DOHH2 (cell line): ENCODE data around the gene RASGEF1C.

Experiments
- H3F3A ChIP-seq: fragments of 200-600 bp; sonication (generic), shearing (Covaris generic); 2 replicates; pipeline ENCODE4 v1.6.0; 2016; ENCODE audit warnings: antibody characterized with exemption, mild to moderate bottlenecking; ENCODE audit not compliant: control insufficient read depth, insufficient read depth
- H3K27ac ChIP-seq: fragments of 200-600 bp; sonication (generic); 2 replicates; pipeline ENCODE4 v1.5.1; 2014; ENCODE audit warnings: low read depth, mild to moderate bottlenecking, low read length, moderate library complexity
- H3K27me3 ChIP-seq: fragments of 200-600 bp; sonication (generic); 2 replicates; pipeline ENCODE4 v1.6.1; 2014; ENCODE audit warnings: mild to moderate bottlenecking, low read length, mixed read lengths; ENCODE audit not compliant: control insufficient read depth
- H3K36me3 ChIP-seq: fragments of 200-600 bp; sonication (generic); 2 replicates; pipeline ENCODE4 v1.6.1; 2014; ENCODE audit warnings: mild to moderate bottlenecking, low read length, moderate library complexity, mixed read lengths; ENCODE audit not compliant: control insufficient read depth
- H3K4me1 ChIP-seq: fragments of 200-600 bp; sonication (generic); 2 replicates; pipeline ENCODE4 v1.6.1; 2014; ENCODE audit warnings: mild to moderate bottlenecking, low read length, mixed read lengths; ENCODE audit not compliant: control insufficient read depth
- H3K4me2 ChIP-seq: fragments of 200-600 bp; sonication (generic); 2 replicates; pipeline ENCODE4 v1.6.0; 2014; ENCODE audit warnings: mild to moderate bottlenecking, low read length, moderate library complexity
- H3K4me3 ChIP-seq: fragments of 200-600 bp; sonication (generic); 2 replicates; pipeline ENCODE4 v1.5.1; 2014; ENCODE audit warnings: mild to moderate bottlenecking, low read length, mixed read lengths
- H3K79me2 ChIP-seq: fragments of 200-600 bp; sonication (generic); 2 replicates; pipeline ENCODE4 v1.6.1; 2014; ENCODE audit warnings: mild to moderate bottlenecking, low read length, mixed read lengths; ENCODE audit not compliant: control insufficient read depth
- H3K9me2 ChIP-seq: fragments of 200-600 bp; sonication (generic); replicated peaks from 2 replicates; pipeline ENCODE4 v1.6.1; 2014; ENCODE audit warnings: mild to moderate bottlenecking, low read length, mixed read lengths; ENCODE audit not compliant: control insufficient read depth
- H3K9me3 ChIP-seq: fragments of 200-600 bp; sonication (generic); 2 replicates; pipeline ENCODE4 v1.6.1; 2014; ENCODE audit warnings: antibody characterized with exemption, low read length, mixed read lengths; ENCODE audit not compliant: control insufficient read depth, insufficient read depth
- H4K20me1 ChIP-seq: fragments of 200-600 bp; sonication (generic); 2 replicates; pipeline ENCODE4 v1.6.0; 2014; ENCODE audit warnings: low read depth, mild to moderate bottlenecking, antibody characterized with exemption, low read length, moderate library complexity; ENCODE audit not compliant: control insufficient read depth, insufficient read depth
- EZH2phosphoT487 ChIP-seq: fragments of 200-600 bp; sonication (generic); IDR thresholded peaks from 2 replicates; pipeline ENCODE4 v1.6.1; 2017; ENCODE audit warnings: borderline replicate concordance, mild to moderate bottlenecking, antibody characterized with exemption, low read length, moderate library complexity, mixed read lengths
- TF ChIP-seq, protein P1 (sequence below): fragments of 200-600 bp; sonication (generic); IDR thresholded peaks from one replicate; pipeline ENCODE4 v1.5.1; 2014; ENCODE audit warnings: antibody characterized with exemption, mild to moderate bottlenecking, low read depth, low read length; ENCODE audit not compliant: poor library complexity, severe bottlenecking

RASGEF1C gene

DNA sequence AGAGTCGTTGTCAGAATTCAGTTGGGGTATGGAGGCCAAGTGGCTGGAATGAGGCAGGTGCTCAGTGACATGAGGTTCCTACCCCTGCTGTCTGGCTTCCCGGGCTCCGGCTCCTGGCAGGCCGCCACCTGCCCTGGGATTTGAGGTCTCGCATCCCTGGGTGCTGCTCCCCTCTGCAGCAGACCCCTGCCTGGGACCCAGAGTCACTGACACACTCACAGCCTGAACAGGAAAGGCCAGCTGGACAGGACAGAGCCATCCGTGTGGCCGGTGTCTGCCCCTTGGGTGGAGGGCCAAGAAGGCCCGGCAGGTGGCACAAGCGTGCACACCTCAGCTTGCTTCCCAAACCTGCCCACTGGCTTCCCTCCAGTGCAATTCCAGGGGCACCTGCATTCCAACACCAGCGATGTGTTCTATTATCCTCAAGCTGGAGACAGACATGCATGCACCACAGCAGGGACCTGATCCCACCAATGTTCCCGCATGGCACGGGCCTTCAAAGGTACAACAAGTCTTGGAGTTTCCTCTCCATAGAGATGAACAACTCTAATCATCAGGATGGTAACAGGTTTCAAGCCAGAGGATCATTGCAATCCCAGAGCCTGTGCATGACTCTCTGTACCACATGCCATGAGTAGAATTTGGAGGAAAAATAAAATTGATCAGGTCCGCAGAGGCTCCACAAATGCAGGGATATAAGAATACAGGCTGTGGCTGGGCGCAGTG lies 91.8 kb downstream of the RASGEF1C start:
- H3K36me3 ChIP-seq = no peaks in the 10 kb centered on the region
- no peak overlapping the region for H3K4me2 ChIP-seq
- H3K79me2 ChIP-seq = no peaks in the 10 kb centered on the region

DNA sequence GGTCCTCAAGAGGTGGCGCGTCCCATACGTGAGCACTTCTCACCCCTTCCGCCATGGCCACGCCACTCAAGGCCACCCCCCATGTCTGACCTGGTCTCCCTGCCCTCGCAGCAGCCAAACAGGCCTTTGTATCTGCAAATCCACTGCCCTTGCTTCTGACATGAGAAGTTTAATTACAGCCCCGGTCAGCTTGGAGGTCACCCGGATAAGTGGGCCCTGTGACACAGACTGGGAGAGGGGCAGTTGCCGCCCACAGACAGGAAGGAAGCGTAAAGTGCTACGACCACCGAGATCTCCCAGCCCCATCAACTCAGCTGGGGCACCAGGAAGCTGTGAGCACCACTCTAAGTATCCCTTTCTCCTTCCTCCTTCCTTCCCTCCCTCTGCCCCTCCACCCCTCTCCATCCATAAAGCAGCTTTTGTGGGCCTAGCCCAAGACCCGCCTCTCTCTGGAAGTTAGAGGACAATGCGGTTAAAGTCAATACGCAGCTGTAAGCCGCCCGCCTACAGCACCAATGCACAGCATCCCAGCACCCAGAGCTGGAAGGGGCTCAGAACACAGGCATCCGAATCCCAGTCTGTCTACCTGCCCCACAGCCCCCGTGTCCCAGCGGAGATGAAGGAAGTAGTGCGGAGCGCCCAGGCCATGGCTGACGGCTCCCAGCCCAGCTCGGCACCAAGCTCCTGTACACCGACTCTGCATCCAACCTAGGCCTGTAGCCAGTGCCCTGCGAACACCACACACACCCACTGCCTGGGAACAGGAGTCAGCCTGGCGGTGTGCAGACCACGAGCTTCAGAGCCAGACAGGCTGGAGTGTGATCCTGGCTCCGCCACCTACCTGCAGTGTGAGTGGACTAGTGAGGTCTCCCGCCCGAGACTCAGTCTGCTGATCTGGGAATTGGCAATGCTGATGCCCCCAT lies 92.7 kb downstream of the RASGEF1C start:
- Histone ChIP-seq H3K27ac (no peak overlapping the region), H3K79me2 (no peaks in the 10 kb centered on the region), H3K9me2 (no peaks in the 10 kb centered on the region), H4K20me1 (no peaks in the 10 kb centered on the region), H3K36me3 (no peaks in the 10 kb centered on the region), H3F3A (no peaks in the 10 kb centered on the region), H3K4me1 (no peaks in the 10 kb centered on the region), H3K4me3 (no peak overlapping the region), H3K4me2 (no peak overlapping the region), H3K9me3 (no peaks in the 10 kb centered on the region), H3K27me3 (no peaks in the 10 kb centered on the region)
- TF ChIP-seq, protein P1, sequence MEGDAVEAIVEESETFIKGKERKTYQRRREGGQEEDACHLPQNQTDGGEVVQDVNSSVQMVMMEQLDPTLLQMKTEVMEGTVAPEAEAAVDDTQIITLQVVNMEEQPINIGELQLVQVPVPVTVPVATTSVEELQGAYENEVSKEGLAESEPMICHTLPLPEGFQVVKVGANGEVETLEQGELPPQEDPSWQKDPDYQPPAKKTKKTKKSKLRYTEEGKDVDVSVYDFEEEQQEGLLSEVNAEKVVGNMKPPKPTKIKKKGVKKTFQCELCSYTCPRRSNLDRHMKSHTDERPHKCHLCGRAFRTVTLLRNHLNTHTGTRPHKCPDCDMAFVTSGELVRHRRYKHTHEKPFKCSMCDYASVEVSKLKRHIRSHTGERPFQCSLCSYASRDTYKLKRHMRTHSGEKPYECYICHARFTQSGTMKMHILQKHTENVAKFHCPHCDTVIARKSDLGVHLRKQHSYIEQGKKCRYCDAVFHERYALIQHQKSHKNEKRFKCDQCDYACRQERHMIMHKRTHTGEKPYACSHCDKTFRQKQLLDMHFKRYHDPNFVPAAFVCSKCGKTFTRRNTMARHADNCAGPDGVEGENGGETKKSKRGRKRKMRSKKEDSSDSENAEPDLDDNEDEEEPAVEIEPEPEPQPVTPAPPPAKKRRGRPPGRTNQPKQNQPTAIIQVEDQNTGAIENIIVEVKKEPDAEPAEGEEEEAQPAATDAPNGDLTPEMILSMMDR = no peak
- no peak for TF ChIP-seq EZH2phosphoT487

More for the DNA sequence above, 91.8 kb downstream of the RASGEF1C start:
- H3K4me3 ChIP-seq = no peak overlapping the region
- no peaks in the 10 kb centered on the region for H4K20me1 ChIP-seq
- H3F3A ChIP-seq = no peaks in the 10 kb centered on the region
- no peak for TF ChIP-seq EZH2phosphoT487
- no peaks in the 10 kb centered on the region for H3K9me3 ChIP-seq
- no peak overlapping the region for H3K27ac ChIP-seq
- no peaks in the 10 kb centered on the region for H3K27me3 ChIP-seq
- H3K4me1 ChIP-seq = no peaks in the 10 kb centered on the region
- H3K9me2 ChIP-seq = no peaks in the 10 kb centered on the region

DNA sequence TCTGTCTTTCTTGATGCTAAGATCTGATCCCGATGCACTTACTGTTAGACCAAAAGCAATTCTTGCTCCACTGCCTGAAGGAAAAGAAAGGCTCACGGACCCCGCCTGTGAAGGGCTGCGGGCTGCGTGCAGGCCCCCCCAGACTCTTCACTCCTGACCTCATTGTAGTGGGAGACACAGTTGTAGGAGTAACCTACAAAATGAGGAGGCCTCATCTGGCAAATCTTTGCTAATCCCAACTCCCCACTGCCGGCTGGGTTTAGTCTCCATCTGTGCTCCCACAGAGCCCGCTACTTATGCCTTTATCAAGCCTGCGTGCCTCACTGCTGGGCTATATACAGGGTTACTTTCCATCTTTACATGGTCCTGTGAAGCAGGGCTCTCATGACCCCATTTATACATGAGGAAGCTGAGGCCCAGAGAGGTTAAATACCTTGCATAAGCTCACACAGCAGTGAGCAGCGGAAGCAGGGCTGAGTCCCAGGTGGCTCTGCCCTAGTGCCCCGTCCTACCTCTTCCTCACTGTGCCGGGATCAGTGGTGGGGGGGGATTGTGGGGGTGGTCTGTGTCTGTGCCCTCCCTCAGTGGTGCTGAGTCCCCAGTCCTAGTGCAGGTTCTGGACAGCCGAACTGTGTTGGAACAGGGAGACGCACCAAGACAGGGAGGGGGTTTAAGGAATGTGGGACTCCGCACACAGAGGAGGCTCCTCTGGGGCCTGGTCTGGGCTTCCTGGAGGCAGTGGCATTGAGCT lies 93.5 kb downstream of the RASGEF1C start:
- Histone ChIP-seq H3K79me2 (no peaks in the 10 kb centered on the region), H3K4me1 (no peaks in the 10 kb centered on the region), H4K20me1 (no peaks in the 10 kb centered on the region), H3K9me2 (no peaks in the 10 kb centered on the region), H3K36me3 (no peaks in the 10 kb centered on the region), H3K27ac (no peak overlapping the region), H3K27me3 (no peaks in the 10 kb centered on the region), H3F3A (no peaks in the 10 kb centered on the region), H3K4me3 (no peak overlapping the region), H3K4me2 (no peak overlapping the region), H3K9me3 (no peaks in the 10 kb centered on the region)
- TF ChIP-seq EZH2phosphoT487 = no peak
- TF ChIP-seq, protein P1 = no peak
